IPS DF 6.9 (cell line): ENCODE data around the gene ZNF335.

ENCODE experiments used
- DNase-seq: peaks from one replicate; pipeline ENCODE4 v3.0.0-alpha.2; 2013; ENCODE audit warnings: low read depth, low spot score
- H3K27ac ChIP-seq: one replicate; pipeline ENCODE4 v1.5.1; 2013; ENCODE audit warnings: low read length, control low read depth
- H3K27me3 ChIP-seq: 2 replicates; pipeline ENCODE4 v1.6.1; 2013; ENCODE audit warnings: mild to moderate bottlenecking, low read length; ENCODE audit not compliant: control insufficient read depth, insufficient read depth
- H3K36me3 ChIP-seq: 2 replicates; pipeline ENCODE4 v1.6.1; 2013; ENCODE audit warnings: low read length; ENCODE audit not compliant: control insufficient read depth, insufficient read depth
- H3K4me1 ChIP-seq: 2 replicates; pipeline ENCODE4 v1.6.1; 2013; ENCODE audit warnings: low read length; ENCODE audit not compliant: control insufficient read depth, insufficient read depth
- H3K4me3 ChIP-seq: 2 replicates; pipeline ENCODE4 v1.5.1; 2013; ENCODE audit warnings: mild to moderate bottlenecking, low read length
- H3K9me3 ChIP-seq: 2 replicates; pipeline ENCODE4 v1.6.1; 2013; ENCODE audit warnings: low read length, inconsistent platforms; ENCODE audit not compliant: control insufficient read depth, insufficient read depth
- WGBS: extraction: QIAGEN DNeasy Blood & Tissue Kit; methylation state at CpG from one replicate; pipeline ENCODE4 v1.1.7; 2013; ENCODE audit warnings: mixed read lengths, missing lambda C conversion rate; ENCODE audit not compliant: insufficient read length, insufficient coverage; 5-methylcytosine and 5-hydroxymethylcytosine counted together

Gene ZNF335

DNA sequence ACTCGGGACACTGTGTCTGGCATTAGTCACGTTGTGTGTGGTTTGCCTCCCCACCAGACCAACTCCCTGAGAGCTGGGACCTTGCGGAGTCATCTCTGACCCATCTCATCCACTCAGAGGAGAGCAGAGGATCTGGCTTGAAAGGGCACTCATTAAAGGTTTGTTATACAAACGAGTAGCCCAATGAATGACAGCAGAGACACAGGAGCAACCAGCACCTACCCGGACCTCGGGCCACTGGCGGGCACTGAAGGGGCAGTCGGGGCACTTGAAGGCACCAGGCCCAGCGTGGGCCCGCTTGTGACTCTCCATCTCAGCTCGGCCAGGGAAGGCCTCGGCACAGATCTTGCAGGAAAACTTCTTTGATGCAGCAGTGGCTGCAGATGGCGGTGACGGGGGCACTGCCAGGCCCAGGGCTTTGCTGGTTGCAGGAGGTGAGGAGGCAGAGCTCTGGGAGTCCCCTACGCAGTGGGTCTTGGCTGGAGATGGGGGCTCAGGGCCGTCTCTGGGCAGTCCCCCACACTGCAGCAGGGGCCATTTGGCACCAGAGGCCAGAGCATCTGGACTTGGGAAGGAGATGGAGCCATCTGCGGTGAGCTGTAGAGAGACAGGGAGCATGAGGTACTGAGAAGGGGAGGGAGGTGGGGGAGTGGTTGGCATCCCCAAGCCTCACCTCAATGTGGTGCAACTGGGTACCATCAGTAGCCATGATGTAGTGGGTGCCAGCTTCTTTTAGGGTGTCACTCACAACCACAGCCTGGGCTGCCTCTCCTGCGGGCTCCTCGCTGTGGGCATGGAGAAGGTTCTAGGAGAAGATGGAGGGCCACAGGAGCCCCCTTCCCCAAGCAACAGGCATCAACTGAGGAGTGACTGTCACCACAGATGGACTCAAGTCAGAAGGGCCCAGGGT lies 19.8 kb downstream of the ZNF335 start:
- H3K4me3 ChIP-seq, result no peak overlapping the region
- no peaks in the 10 kb centered on the region for H3K9me3 ChIP-seq
- WGBS, result no CpG with 5 or more reads among the region's 19 CpGs
- H3K36me3 ChIP-seq, result peaks cover 25% of the 10 kb centered on the region
- DNase-seq, result no peak
- no peaks in the 10 kb centered on the region for H3K4me1 ChIP-seq
- no peaks in the 10 kb centered on the region for H3K27me3 ChIP-seq
- H3K27ac ChIP-seq, result no peak overlapping the region

- peaks cover 42% of the 10 kb centered on the region for H3K36me3 ChIP-seq
- no CpG with 5 or more reads among the region's 9 CpGs for WGBS
- no peaks in the 10 kb centered on the region for H3K27me3 ChIP-seq
- no peaks in the 10 kb centered on the region for H3K9me3 ChIP-seq
- no peaks in the 10 kb centered on the region for H3K4me1 ChIP-seq
- no peak for DNase-seq
- no peak overlapping the region for H3K27ac ChIP-seq
- H3K4me3 ChIP-seq, result no peak overlapping the region
Measured at GRCh38 chr20:45950330-45950646, 21.7 kb downstream of the ZNF335 start.

GRCh38 chr20:45949542-45950329 lies 22.3 kb downstream of the ZNF335 start:
- Histone ChIP-seq H3K36me3 (peaks cover 48% of the 10 kb centered on the region), H3K4me1 (no peaks in the 10 kb centered on the region), H3K27me3 (no peaks in the 10 kb centered on the region), H3K27ac (no peak overlapping the region), H3K9me3 (no peaks in the 10 kb centered on the region), H3K4me3 (no peak overlapping the region)
- WGBS, result no CpG with 5 or more reads among the region's 13 CpGs
- no peak for DNase-seq

DNA sequence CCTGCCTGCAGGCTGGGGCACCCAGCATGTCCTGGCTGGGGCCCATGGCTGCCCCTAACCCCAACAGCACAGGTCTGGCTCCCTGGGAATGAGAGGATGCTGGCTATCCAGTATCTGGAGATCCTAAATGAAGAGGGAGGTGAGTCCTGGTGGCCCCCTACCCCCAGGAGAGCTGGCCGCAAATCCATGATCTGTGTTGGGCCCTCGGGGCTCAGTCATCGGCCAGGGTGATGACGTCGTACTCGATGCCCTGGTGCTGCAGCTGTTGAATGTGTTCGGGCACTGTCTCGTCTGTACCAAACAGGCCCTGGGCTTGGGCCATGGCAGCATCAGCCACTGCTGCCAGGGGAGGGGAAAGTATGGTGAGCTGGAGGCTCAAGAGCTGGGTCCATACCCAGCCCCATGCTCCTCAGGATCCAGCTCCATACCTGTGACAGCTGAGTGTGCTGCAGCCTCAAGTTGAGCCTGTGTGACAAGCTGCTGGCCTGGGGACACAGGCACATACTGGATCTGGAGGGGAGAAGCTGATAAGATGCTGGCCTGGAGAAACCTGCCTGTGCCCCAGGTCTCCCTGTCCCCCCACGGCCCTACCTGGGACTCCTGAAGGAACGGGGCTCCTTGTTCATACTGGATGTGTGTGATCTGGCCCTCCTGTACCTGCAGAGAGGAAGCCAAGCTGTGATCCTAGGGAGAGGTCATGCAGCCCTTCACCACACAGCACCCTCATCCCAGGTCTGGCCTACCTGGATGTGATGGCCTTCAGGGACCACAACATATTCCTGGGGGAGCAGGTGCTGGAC lies 23.1 kb downstream of the ZNF335 start:
- Histone ChIP-seq H3K36me3 (peaks cover 55% of the 10 kb centered on the region), H3K27ac (no peak overlapping the region), H3K4me3 (no peak overlapping the region), H3K4me1 (no peaks in the 10 kb centered on the region), H3K9me3 (no peaks in the 10 kb centered on the region), H3K27me3 (no peaks in the 10 kb centered on the region)
- no peak for DNase-seq
- no CpG with 5 or more reads among the region's 10 CpGs for WGBS

- DNase-seq, result no peak
- Histone ChIP-seq H3K4me3 (no peak overlapping the region), H3K36me3 (peaks cover 61% of the 10 kb centered on the region), H3K27me3 (no peaks in the 10 kb centered on the region), H3K9me3 (no peaks in the 10 kb centered on the region), H3K4me1 (no peaks in the 10 kb centered on the region), H3K27ac (no peak overlapping the region)
- no CpG with 5 or more reads among the region's 7 CpGs for WGBS
Measured at GRCh38 chr20:45948261-45948733, 23.7 kb downstream of the ZNF335 start.

DNA sequence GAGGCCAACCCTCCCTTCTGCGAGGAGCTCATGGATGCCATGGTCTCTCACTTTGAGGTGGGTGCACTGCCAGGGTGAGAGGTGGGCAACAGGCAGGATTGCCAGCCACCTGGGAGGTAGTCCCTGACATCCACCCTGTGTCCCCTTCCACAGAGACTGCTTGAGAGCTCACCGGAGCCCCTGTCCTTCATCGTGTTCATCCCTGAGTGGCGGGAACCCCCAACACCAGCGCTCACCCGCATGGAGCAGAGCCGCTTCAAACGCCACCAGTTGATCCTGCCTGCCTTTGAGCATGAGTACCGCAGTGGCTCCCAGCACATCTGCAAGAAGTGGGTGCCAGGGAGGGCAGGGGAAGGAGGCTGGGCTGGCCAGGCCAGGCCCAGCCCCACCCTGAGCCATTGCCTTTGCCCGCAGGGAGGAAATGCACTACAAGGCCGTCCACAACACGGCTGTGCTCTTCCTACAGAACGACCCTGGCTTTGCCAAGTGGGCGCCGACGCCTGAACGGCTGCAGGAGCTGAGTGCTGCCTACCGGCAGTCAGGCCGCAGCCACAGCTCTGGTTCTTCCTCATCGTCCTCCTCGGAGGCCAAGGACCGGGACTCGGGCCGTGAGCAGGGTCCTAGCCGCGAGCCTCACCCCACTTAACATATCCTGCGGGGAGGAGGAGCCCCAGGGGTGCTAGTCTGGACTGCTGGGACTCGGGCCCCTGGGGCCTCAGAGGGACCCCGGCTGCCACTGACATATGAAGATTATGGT lies 24.7 kb downstream of the ZNF335 start:
- Histone ChIP-seq H3K27ac (no peak overlapping the region), H3K4me1 (no peaks in the 10 kb centered on the region), H3K27me3 (no peaks in the 10 kb centered on the region), H3K4me3 (no peak overlapping the region), H3K9me3 (no peaks in the 10 kb centered on the region), H3K36me3 (peaks cover 65% of the 10 kb centered on the region)
- DNase-seq, result no peak
- no CpG with 5 or more reads among the region's 29 CpGs for WGBS

DNA sequence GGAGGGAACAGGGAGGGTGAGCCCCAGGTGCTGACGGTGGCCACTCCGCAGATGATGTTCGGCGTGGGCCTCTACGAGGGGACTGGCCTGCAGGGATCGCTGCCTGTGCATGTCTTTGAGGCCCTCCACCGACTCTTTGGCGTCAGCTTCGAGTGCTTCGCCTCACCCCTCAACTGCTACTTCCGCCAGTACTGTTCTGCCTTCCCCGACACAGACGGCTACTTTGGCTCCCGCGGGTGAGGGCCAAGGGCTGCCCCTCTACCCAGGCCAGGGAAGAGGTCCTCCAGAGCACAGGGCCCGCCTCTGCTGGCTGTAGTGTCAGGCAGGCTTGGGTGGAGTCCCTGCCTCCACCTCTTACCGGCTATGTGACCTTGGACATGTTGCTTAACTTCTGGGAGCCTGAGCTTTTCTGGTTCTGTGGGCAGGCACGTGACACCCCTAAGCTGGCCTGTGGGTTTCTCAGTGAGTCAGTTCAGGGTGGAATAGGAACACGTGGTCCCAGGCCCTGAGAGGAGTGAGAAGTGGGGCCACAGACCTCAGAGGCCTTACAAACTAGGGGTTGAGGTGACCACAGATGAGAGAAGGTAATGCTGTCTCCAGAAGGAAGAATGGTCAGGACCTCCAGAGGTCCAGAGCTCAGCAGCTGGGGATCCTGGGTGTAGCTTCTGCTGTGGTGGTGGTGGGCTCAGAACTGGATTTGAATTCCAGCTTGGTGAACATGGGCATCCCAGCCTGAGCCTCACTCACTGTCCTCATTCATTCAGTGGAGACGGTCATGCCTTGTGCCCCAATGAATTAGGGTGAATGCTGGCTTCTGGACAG lies 25.6 kb downstream of the ZNF335 start:
- no CpG with 5 or more reads among the region's 20 CpGs for WGBS

GRCh38 chr20:45945678-45946148 lies 26.3 kb downstream of the ZNF335 start:
- no peak for DNase-seq
- Histone ChIP-seq H3K27me3 (no peaks in the 10 kb centered on the region), H3K9me3 (no peaks in the 10 kb centered on the region), H3K36me3 (peaks cover 66% of the 10 kb centered on the region), H3K27ac (no peak overlapping the region), H3K4me3 (no peak overlapping the region), H3K4me1 (no peaks in the 10 kb centered on the region)
- WGBS, result no CpG with 5 or more reads among the region's 13 CpGs

More for the DNA sequence above, 25.6 kb downstream of the ZNF335 start:
- no peak overlapping the region for H3K27ac ChIP-seq
- H3K27me3 ChIP-seq, result no peaks in the 10 kb centered on the region
- H3K4me3 ChIP-seq, result no peak overlapping the region
- no peak for DNase-seq
- H3K4me1 ChIP-seq, result no peaks in the 10 kb centered on the region
- H3K36me3 ChIP-seq, result peaks cover 61% of the 10 kb centered on the region
- no peaks in the 10 kb centered on the region for H3K9me3 ChIP-seq

DNA sequence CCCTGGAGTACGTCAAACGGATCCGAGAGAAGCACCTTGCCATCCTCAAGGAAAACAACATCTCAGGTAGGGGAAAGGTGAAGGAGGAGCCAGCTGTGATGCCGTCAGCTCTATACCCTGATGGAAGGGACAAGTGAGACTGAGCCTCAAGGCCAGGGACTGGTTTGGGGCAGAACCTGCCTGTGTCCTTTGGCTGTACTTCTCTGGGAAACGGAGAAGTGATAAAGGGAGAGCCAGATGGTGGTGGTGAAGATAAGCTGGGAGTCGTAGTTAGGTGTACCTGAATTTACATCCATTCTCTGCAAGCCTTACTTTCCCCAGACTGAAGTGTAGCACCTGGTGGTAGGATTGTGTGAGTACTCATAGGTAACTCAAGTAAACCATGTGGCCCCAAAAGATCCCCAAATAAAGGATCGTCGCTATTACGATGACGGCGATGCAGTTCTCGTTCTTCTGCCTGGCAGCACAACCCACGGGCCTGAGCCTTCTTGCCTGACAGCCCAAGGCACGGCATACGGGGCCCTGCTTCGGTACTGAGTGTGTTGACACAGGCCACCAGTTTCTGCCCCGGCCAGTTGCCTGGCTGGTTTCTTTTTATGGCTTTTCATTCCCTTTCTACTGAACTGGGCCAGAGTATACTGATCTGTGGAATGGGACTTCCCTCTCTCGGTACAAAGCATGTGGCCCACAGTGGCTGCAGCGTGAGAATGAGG lies 26.9 kb downstream of the ZNF335 start:
- WGBS, result no CpG with 5 or more reads among the region's 19 CpGs
- Histone ChIP-seq H3K36me3 (peaks cover 69% of the 10 kb centered on the region), H3K9me3 (no peaks in the 10 kb centered on the region), H3K4me3 (no peak overlapping the region), H3K4me1 (no peaks in the 10 kb centered on the region), H3K27me3 (no peaks in the 10 kb centered on the region), H3K27ac (no peak overlapping the region)
- no peak for DNase-seq
